NCI-H1092 (cell line): ENCODE results near the gene KCND2.

Experiments
- DNase-seq: peaks from one replicate; lab custom pipeline; 2025; lab: John Stamatoyannopoulos, UW

Gene KCND2

DNA sequence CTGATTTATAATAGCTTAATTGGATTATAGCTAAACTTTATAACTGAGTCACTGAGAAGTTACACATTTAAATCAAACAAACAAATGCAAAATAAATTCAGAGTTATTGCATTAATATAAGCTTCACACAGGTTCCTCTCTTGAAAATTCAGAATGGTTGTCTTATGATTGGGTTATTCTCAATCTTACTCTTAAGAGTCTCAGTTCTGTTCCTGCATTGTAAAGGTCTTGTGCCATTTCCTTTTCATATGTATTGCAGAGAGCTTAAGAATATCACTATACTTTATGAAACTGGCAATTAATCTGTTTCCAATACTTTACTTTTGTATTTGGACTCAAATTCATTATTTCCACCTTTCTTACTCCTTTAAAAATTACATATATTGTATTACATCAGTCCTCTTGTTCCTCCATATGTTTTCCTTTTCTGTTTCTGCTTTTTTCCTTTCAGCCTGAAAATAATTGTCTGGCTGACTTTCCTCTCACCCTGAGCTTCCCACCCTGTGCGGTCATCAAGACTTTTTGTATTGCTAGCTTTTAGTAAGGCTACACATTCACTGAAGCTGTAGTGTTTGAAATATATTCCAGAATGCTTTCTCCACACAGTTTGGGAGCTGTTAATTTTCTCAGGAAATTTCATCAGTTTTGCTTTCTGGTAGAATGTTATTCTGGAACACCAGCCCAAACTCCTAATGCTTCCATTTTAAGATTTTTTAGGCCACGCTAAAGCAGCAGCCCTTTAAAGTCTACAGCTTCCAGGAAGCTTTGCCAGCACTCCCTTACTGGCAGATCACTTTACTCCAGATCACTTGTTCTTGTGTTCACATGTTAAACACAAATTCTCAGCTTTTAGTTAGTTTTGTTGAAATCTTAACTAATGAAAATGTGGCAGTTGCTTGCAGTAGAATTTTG, 139.4 kb downstream of the KCND2 start:
- DNase-seq, result no peak

DNA sequence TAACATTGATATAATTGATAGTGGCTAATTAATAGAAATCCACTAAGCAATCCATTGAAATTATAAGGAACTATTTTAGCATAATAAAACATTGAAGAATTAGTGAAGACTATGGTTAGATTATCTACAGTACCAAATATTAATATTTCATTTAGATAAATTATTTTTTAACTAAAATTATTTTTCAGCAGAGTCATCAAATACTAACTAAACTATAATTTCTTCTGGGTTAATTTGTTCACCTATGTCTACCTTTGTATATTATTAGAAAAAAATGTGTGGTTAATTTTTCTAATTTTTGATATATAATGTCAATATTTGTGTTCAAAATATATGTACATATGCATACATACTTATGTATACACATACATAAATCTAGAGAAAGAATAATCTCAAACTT, 140.2 kb downstream of the KCND2 start:
- DNase-seq, result no peak

GRCh38 chr7:120417244-120417979, 144.4 kb downstream of the KCND2 start:
- DNase-seq, result no peak

GRCh38 chr7:120421151-120421651, 148.2 kb downstream of the KCND2 start:
- DNase-seq, result no peak

- no peak for DNase-seq
Measured at GRCh38 chr7:120431016-120431415, 158.0 kb downstream of the KCND2 start.

DNA sequence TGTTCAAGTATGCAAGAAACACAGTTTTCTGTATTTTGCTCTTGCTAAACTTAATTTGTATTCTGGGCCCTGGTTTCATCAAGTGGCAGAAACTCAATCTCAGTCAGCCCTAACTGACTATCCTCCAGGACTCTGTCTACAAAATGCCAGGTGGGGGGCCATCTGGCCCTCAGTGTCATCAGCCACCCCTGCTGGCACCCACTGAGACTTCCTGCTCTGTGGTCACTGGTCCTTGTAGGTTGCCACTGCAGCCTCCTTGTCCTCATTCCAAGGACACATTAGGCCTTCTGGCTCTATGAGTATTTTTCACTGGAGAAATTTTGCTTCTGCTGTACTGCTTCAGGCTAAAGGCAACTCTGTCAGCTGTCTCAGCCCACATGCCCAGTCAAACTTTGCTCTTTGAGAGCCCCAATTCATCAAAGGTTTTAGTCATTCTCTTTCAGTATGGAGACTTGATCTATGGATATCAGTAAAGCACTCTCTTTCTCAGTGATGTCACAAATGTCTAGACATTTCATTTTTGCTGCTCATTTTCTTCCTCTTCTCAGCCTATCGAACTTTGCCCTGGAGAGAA, 163.6 kb downstream of the KCND2 start:
- DNase-seq, result no peak

GRCh38 chr7:120441850-120442249, 168.9 kb downstream of the KCND2 start:
- DNase-seq, result no peak

- DNase-seq, result no peak
Measured at GRCh38 chr7:120442838-120443237, 169.9 kb downstream of the KCND2 start.

DNA sequence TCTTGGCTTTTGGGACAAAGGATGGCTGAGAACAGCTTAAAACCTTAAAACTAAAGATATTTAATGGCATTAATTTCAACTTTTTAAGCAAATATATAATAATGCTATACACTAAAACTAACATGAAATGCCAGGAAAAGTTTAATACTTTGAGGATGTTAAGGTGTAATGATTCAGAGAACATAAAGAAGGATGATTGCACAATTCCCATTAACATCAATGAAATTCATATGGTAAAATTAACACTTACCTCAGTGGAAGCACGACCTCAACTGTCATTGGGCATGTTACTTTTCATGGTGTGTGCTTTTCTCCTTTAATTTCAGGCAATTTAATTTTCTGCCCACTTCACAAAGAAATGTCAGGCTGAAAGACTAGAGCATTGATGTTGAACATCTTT, 171.7 kb downstream of the KCND2 start:
- no peak for DNase-seq

- DNase-seq, result no peak
Measured at GRCh38 chr7:120445276-120445675, 172.3 kb downstream of the KCND2 start.

- DNase-seq, result no peak
Measured at GRCh38 chr7:120452665-120453064, 179.7 kb downstream of the KCND2 start.

DNA sequence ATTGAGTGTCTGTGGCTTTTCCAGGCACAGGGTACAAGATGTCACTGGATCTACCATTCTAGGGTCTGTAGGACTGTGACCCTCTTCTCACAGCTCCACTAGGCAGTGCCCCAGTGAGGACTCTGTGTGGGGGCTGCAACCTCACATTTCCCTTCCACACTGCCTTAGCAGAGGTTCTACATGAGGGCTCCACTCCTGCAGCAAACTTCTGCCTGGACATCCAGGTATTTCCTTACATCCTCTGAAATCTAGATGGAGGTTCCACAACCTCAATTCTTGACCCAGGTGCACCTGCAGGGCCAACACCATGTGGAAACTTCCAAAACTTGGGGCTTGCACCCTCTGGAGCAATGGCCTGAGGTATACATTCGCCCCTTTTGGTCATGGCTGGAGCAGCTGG, 183.7 kb downstream of the KCND2 start:
- DNase-seq, result no peak

DNA sequence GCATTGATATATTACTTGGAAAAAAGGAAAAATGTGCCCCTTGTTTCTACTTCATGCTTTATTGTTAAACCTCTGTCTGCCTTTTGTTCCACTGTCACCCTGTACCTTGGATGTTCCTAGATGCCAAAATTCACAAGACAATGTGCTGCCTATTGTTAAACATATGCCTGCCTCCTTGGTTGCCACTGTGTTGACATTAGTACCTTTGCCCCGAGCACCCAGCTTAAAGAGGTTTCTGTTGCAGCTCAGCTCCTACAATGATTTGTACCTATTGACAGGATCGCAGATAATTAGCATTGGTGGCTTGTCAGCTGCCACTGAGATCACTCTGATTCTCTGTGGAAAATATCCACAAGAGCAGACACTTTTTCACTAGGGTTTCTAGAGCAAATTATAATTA, 188.0 kb downstream of the KCND2 start:
- DNase-seq, result no peak

DNA sequence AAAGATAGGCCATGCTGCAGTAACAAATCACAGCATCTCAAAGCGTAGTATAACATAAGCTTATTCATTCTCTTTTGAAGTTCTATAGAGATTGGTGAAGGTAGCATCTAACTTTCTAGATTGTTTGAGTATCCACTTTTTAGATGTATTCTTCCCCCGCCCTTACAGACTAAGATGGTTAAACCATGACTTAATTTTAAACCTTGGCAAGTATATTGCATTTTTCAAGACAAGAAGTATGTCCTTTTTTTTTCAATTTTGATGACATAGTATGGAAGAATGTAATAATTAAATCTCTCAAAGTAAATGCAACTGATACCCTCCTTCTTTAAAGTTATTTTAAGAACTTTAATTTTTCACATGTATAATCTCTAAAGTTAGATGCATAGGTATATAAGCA, 190.0 kb downstream of the KCND2 start:
- DNase-seq, result no peak

DNA sequence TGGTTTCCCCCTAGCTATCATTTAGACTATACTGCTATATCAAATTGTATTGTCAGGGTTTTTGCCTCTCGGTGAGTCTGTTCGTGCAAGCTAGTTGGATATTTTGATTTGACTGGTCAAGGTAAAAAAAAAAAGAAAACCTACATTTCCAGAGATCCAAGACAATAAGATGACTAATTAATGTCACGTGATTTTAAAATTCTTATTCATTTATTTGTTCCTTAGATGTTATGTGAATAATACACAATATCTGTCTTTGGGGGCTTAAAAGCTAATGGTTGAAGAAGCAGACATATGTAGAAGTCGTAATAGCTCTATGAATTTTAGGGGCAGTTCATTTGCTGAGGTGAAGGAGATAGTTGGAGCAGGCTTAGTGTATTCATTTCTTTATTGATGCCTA, 191.1 kb downstream of the KCND2 start:
- no peak for DNase-seq

DNA sequence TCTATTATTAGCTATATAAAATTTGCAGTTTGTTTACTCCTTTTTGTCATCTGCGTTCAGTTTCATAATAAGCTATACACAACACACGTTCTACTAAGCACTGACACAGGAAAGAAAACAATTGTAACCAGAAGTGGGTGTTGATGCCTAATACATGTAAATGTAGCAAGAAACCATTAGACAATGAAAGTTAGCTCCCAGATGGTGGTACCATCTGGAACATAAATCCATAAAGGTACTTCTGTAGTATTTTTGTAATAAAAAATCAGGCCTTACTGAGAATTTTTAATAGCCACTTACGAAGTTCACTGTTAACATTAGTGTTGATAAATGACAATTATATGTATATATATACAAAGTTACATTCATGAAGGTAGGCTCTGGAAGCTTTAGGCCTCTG, 194.7 kb downstream of the KCND2 start:
- no peak for DNase-seq

DNA sequence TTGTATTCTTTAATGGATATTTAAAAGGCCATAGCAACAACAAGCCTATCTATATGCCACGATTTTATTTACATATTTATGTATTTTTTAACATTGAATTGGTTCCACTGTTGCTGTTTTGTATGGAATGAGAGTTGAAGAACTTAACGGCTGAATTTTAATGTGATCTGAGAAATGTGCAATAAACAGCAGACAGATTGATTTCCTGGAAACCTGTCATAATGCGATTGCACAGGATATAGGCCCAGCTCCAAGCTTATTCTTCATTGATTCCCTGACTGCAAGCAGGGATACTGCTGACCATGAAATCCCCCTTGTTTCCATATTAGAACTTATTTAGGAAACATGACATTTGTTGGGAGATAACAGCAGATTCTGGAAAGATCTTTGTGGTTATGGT, 195.6 kb downstream of the KCND2 start:
- no peak for DNase-seq

GRCh38 chr7:120472892-120473291, 199.9 kb downstream of the KCND2 start:
- no peak for DNase-seq

- DNase-seq, result no peak
Measured at GRCh38 chr7:120473352-120473751, 200.4 kb downstream of the KCND2 start.

- no peak for DNase-seq
Measured at GRCh38 chr7:120475994-120476393, 203.0 kb downstream of the KCND2 start.

DNA sequence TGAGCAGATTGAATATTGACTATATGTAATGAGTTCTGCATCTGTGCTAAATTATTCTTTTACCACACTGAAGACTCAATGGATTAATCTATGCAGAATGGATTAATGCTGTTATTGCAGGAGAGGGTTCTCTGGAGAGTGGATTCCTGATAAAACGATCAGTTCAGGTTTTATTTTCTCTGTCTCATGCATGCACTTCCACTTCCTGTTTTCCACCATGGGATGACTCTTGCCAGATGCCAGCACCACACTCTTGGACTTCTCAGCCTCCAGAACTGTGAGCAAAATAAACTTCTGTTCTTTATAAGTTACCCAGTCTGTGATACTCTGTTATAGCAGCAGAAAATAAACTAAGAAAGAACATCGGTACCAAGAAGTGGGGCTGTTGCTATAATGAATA, 207.5 kb downstream of the KCND2 start:
- no peak for DNase-seq

- no peak for DNase-seq
Measured at GRCh38 chr7:120480930-120481329, 208.0 kb downstream of the KCND2 start.

DNA sequence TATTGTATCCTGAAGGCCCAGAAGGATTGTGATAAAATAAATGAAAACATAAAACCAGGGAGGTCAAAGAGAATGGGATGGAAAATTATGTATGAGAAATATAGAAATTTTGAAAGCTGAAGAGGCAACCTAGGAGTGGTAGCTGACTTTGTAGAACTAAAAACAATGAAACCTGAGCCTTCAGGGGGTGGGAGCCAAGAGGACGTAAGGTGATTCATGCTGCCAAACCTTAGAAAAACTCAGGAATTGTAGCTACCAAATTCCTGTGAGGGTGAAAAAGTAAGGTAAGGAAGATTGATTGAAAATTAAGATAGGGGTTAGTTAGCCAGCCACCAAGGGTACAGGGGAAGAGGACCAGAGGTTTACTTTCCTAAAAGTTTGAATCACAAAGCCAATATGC, 213.2 kb downstream of the KCND2 start:
- no peak for DNase-seq
